Suprapubic skin (tissue), 4 donors: ENCODE data around the gene VGLL1. TPM values are rescaled to one million over a fixed set of nuclear protein-coding genes. Genes with fewer than 3 reads are reported as not detected.

Experiments
- DNase-seq, 2 donors: peaks; one replicate each; pipeline ENCODE4 v3.0.0-alpha.2; 2019; ENCODE audit warnings: low spot score in 2 of 2
- H3K27ac ChIP-seq: fragments of 200-600 bp; sonication (generic); one replicate; pipeline ENCODE4 v1.5.1; 2019
- H3K27me3 ChIP-seq: fragments of 200-600 bp; sonication (generic); one replicate; pipeline ENCODE4 v1.5.1; 2019
- H3K36me3 ChIP-seq: fragments of 200-600 bp; sonication (generic); one replicate; pipeline ENCODE4 v1.5.1; 2019
- H3K4me1 ChIP-seq: fragments of 200-600 bp; sonication (generic); one replicate; pipeline ENCODE4 v1.5.1; 2019
- H3K4me3 ChIP-seq: fragments of 200-600 bp; sonication (generic); one replicate; pipeline ENCODE4 v1.5.1; 2019; ENCODE audit warnings: mild to moderate bottlenecking
- H3K9me3 ChIP-seq: fragments of 200-600 bp; sonication (generic); one replicate; pipeline ENCODE4 v1.5.1; 2019
- EP300 ChIP-seq: sonication (generic); formaldehyde crosslinking; IDR thresholded peaks from one replicate; pipeline ENCODE4 v1.6.1; 2017; ENCODE audit warnings: antibody characterized with exemption
- POLR2A ChIP-seq, 2 donors: fragments of 450-650 bp; IDR thresholded peaks; one replicate each; pipeline ENCODE4 v1.6.1; 2017; ENCODE audit warnings: antibody characterized with exemption in 2 of 2, mild to moderate bottlenecking in 2 of 2, moderate library complexity in 2 of 2
- POLR2AphosphoS5 ChIP-seq, 3 donors: sonication (generic); formaldehyde crosslinking; IDR thresholded peaks; one replicate each; pipeline ENCODE4 v1.6.1; 2017; ENCODE audit warnings: antibody characterized with exemption in 3 of 3
- WGBS: methylation state at CpG from one replicate; pipeline ENCODE4 v1.1.5; 2018; 5-methylcytosine and 5-hydroxymethylcytosine counted together
- total RNA-seq, 4 donors: library from RNA; depleted of rRNA; stranded (reverse); fragments of >200 nt; gene quantifications; one replicate each; pipeline ENCODE4 v1.1.0, GENCODE V29; 2016
- TF ChIP-seq, protein P1 (sequence below), 2 donors: fragments of 200-600 bp in 1 of 2; fragments of 450-650 bp in 1 of 2; sonication (generic) in 1 of 2; IDR thresholded peaks; one replicate each; pipeline ENCODE4 v1.5.1; 2016 to 2019; ENCODE audit warnings: antibody characterized with exemption in 2 of 2, mild to moderate bottlenecking in 1 of 2, moderate library complexity in 1 of 2

The VGLL1 gene
- total RNA-seq, 4 donors from 2014 or later: not detected

DNA sequence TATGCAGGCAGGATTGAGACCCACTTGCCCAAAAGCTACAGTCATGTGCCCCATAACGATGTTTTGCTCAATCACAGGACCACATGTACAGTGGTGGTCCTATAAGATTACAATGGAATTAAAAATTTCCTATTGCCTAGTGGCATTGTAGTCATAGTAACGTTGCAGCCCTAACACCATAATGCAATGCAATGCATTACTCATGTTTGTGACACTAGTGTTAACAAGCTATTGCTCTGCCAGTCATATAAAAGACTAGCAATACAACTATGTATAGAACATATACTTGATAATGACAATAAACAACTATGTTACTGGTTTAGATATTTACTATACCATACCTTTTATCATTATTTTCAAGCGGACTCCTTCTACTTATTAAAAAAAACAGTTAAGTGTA, 50.6 kb downstream of the VGLL1 start:
- H3K4me1 ChIP-seq: no peaks in the 10 kb centered on the region
- TF ChIP-seq POLR2A (IDR thresholded peaks at IDR 0.05): no peak
- no peak for TF ChIP-seq POLR2AphosphoS5 (IDR thresholded peaks at IDR 0.05)
- TF ChIP-seq EP300: no peak
- TF ChIP-seq, protein P1, sequence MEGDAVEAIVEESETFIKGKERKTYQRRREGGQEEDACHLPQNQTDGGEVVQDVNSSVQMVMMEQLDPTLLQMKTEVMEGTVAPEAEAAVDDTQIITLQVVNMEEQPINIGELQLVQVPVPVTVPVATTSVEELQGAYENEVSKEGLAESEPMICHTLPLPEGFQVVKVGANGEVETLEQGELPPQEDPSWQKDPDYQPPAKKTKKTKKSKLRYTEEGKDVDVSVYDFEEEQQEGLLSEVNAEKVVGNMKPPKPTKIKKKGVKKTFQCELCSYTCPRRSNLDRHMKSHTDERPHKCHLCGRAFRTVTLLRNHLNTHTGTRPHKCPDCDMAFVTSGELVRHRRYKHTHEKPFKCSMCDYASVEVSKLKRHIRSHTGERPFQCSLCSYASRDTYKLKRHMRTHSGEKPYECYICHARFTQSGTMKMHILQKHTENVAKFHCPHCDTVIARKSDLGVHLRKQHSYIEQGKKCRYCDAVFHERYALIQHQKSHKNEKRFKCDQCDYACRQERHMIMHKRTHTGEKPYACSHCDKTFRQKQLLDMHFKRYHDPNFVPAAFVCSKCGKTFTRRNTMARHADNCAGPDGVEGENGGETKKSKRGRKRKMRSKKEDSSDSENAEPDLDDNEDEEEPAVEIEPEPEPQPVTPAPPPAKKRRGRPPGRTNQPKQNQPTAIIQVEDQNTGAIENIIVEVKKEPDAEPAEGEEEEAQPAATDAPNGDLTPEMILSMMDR (IDR thresholded peaks at IDR 0.05): no peak
- no peaks in the 10 kb centered on the region for H3K9me3 ChIP-seq
- 44% methylated on average over 3 of the region's 3 CpGs for WGBS
- no peak overlapping the region for H3K4me3 ChIP-seq
- H3K27me3 ChIP-seq: no peaks in the 10 kb centered on the region
- no peak for DNase-seq
- no peaks in the 10 kb centered on the region for H3K36me3 ChIP-seq
- no peak overlapping the region for H3K27ac ChIP-seq

- no peak for TF ChIP-seq POLR2A (IDR thresholded peaks at IDR 0.05)
- TF ChIP-seq, protein P1 (IDR thresholded peaks at IDR 0.05): no peak
- no peak for TF ChIP-seq EP300
- no peak for TF ChIP-seq POLR2AphosphoS5 (IDR thresholded peaks at IDR 0.05)
- WGBS: 62% methylated on average over 4 of the region's 4 CpGs
- Histone ChIP-seq H3K4me1 (no peaks in the 10 kb centered on the region), H3K36me3 (no peaks in the 10 kb centered on the region), H3K27me3 (no peaks in the 10 kb centered on the region), H3K4me3 (no peak overlapping the region), H3K9me3 (no peaks in the 10 kb centered on the region), H3K27ac (no peak overlapping the region)
- DNase-seq: no peak
Observed at GRCh38 chrX:136584545-136584944, 52.5 kb downstream of the VGLL1 start.

DNA sequence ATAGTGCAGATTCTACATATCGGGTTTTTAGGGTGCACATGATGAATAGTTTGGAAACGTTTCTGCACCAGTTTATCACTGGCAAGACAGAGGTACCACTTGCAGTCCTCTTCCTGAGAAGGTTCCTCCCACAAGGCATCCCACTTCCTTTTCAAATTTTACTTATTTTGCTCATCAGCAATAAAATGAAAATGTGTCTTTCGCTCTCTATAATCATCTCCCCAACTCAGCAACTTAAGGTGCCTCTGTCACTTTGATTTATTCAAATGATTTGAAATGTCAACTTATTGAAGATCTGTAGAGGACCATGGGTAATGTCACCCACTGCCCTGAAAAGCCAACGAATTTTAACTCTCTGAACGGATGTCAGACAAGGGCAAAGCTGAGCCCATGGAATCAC, 53.2 kb downstream of the VGLL1 start:
- 66% methylated on average over 5 of the region's 5 CpGs for WGBS
- no peak for DNase-seq
- Histone ChIP-seq H3K27me3 (no peaks in the 10 kb centered on the region), H3K27ac (no peak overlapping the region), H3K4me1 (no peaks in the 10 kb centered on the region), H3K36me3 (no peaks in the 10 kb centered on the region), H3K9me3 (no peaks in the 10 kb centered on the region), H3K4me3 (no peak overlapping the region)
- TF ChIP-seq, protein P1 (IDR thresholded peaks at IDR 0.05): no peak
- no peak for TF ChIP-seq POLR2AphosphoS5 (IDR thresholded peaks at IDR 0.05)
- no peak for TF ChIP-seq EP300
- no peak for TF ChIP-seq POLR2A (IDR thresholded peaks at IDR 0.05)

DNA sequence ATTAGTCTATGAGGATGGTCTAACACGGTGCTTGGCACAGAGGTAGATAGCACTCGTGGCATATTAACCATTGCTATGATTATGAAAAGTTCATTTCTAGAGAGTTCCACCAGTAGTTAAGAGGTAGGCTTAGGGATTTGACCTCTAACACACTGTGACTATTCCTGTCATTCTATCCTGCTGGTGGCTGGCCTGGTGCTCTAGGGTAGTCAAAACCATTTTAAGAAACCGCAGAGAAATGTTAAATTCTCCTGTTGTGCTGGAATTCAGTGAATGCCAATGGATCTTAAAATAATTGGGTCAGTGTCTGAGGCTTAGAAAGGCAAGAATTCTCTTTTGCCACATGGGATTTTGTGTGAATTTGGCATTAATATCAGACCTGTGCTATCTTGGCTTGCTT, 53.9 kb downstream of the VGLL1 start:
- Histone ChIP-seq H3K27ac (no peak overlapping the region), H3K9me3 (no peaks in the 10 kb centered on the region), H3K27me3 (no peaks in the 10 kb centered on the region), H3K4me1 (no peaks in the 10 kb centered on the region), H3K4me3 (no peak overlapping the region), H3K36me3 (no peaks in the 10 kb centered on the region)
- 50% methylated on average over 3 of the region's 3 CpGs for WGBS
- no peak for DNase-seq
- TF ChIP-seq, protein P1 (IDR thresholded peaks at IDR 0.05): no peak
- no peak for TF ChIP-seq POLR2AphosphoS5 (IDR thresholded peaks at IDR 0.05)
- no peak for TF ChIP-seq EP300
- no peak for TF ChIP-seq POLR2A (IDR thresholded peaks at IDR 0.05)

- H3K36me3 ChIP-seq: no peaks in the 10 kb centered on the region
- no peaks in the 10 kb centered on the region for H3K4me1 ChIP-seq
- TF ChIP-seq, protein P1 (IDR thresholded peaks at IDR 0.05): no peak
- no peak for TF ChIP-seq POLR2A (IDR thresholded peaks at IDR 0.05)
- TF ChIP-seq POLR2AphosphoS5 (IDR thresholded peaks at IDR 0.05): no peak
- no peak for TF ChIP-seq EP300
- H3K27ac ChIP-seq: no peak overlapping the region
- 16% methylated on average over 3 of the region's 3 CpGs for WGBS
- H3K9me3 ChIP-seq: no peaks in the 10 kb centered on the region
- no peaks in the 10 kb centered on the region for H3K27me3 ChIP-seq
- no peak overlapping the region for H3K4me3 ChIP-seq
- DNase-seq: no peak
Observed at GRCh38 chrX:136586386-136586785, 54.4 kb downstream of the VGLL1 start.
